HG03135 (cell line): ENCODE measurements around the gene TUBB2A.
A peak's percentile ranks its signal among the peaks of the same experiment; 100 is the strongest.
"Not testable (repeated sequence)": the region's sequence is repeated elsewhere in the genome, so short reads cannot be mapped to it uniquely, and the experiment has no call there.

Experiments
- ATAC-seq: cut with Tn5 transposase; IDR thresholded peaks from one replicate; pipeline ENCODE4 v1.9.1; 2021; ENCODE audit warnings: mild to moderate bottlenecking, moderate library complexity; ENCODE audit not compliant: unreplicated experiment

Gene TUBB2A

DNA sequence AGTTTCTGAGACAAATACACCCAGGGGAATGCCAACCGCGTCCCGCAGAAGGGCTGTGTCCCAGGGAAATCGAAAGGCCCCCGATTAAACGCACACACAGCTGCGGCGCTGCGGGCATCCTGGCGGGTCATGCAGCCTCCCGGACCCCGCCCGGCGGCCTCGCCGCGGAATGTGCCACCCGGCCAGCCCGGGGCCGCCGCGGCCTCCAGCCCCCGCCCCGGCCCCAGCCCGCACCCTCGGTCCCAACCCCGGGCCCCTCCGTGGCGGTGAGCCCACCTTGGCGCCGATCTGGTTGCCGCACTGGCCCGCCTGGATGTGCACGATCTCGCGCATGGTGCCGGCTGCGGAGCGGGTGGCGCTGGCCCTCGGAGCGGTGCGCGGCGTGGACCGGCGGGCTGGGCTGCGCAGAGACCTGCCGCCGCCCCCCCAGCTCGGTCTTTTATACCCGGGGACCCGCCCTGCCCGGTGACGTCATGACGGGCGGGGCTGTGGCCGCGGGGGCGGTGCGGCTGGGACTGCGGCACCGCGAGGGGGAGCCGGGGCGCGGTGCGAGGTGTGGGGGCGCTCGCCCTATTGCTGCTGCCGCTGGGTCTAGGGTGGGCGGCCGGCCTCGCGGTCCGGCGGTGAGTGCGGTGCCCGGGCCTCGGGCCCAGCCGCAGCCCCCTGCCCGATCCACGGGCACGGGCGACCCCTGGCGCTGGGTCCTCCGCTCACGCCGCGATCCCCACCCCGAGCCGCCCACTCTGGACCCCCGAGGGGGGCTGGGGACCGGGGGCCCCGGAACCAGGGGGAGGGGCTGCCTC lies at the start of gene TUBB2A:
Gene TUBB2A (minus strand): TSS at position 414 of the 803 bp plus-strand sequence. CDS start 81 bp downstream, at position 333.
- ATAC-seq: peak; percentile 80

DNA sequence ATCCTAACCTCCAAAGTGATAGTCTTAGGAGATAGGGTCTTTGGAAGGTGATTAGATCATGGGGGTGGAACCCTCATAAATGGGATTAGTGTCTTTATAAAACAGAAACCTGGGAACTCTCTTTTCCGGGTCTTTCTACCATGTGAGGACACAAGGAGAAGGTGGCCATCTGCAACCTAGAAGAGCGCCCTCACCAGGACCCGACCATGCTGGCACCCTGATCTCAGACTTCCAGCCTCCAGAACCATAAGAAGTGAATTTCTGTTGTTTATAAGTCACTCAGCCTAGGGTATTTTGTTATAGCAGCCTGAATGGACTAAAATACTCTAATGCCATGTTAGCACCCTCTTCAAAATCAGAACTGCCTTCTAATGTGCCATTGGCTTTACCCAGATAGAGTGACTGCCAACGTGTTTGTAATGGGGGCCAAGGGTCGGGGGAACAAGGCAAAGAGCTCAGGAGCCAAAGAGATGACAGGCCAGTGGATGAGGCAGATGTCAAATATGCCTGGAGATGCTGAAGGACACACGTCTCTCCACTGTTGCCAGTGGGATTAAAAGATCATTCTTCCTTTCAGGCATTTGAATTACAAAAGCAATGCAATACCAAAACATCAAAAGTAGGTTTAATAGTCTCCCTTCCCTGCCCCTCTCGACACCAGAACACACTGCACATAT lies 49.1 kb upstream of the TUBB2A start:
- no peak for ATAC-seq

DNA sequence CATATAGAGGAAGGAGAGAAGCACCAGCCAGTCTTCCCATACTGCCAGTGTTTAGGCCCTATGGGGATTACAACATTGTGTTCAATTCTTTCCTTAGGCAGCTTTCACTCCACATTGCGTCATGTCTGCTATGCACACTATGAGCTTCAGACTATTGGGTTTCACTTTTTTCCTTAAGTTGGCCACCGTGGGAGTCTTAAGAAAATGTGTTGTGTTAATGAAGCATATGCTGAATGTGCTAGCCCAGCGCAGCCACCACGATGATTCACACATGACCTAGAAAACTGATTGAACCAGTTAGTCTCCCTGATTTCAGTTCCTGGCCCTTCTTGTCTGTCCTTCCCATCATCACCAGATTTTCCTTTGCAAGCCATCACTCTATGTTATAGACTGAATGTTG lies 48.6 kb upstream of the TUBB2A start:
- ATAC-seq: no peak

DNA sequence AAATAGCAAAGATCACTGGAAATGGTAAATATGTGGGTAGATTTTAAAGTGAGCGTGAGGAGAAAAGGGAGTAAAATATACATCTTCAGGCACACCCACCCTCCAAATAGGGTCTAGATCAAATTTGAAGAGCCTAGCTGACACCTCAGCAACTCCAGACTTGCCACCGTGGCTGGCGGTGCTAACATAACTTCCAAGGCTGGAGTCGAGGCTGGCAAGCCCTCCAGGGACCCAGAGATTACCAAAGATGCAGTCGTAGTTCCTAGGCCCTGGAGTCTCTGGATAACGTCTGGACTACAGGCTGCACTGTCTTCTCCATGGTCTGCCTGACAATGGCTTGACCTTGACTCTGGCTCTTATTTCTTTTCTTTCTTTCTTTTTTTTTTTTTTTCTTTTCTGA lies 47.6 kb upstream of the TUBB2A start:
- no peak for ATAC-seq

GRCh38 chr6:3202999-3203696 lies 45.8 kb upstream of the TUBB2A start:
- no peak for ATAC-seq

DNA sequence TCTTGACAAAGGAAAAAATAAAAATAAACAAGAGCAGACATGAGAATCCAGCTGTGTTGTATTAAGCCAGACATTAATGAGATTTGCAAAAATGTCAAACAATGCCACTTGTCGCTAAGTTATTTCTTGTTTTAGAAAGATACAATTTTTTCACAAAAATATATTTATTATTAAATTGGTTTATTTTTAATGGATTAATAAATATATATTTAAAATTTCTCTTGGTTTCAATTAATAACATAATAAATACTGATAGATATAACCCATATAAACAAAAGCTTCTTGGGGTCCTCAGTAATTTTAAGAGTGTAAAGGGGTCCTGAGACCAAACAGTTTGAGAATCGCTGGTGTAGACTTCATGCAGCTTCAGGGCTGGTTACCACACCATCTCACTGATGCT lies 44.0 kb upstream of the TUBB2A start:
- no peak for ATAC-seq

DNA sequence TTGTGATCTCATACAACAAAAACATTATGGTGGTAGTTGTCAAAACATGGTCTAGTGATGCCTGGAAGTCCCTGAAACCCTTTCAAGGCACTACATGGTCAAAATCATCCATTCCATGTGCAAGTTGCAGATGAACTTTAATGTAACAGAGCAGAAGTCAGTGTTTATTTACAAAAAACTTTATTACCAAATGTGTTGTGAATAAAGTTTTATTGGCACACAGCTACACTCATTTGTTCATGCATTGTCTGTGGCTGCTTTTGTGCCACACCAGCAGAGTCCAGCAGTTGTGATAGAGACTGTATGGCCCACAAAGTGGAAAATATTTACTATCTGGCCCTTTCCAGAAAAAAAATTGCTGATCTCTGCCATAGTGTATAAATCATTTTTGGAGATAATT lies 43.3 kb upstream of the TUBB2A start:
- ATAC-seq: no peak

DNA sequence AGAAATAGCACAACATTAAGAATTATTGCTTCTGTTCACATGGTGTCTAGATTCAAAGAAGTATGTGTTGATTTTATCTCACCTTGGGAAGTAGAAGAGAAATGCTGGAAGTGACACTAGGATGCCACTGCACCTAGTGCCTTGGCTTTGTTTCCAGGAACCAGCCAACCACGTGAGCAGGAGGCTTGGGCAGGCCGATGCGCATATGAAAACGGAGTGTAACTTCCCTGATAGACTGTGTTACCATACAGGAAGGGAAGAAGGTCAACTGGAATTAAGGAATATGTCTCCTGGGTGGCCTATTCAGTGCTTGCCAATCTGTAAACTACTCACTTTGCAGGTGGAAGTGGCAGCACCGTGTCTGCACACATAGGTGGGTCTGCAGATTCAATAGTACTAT lies 42.0 kb upstream of the TUBB2A start:
- ATAC-seq: no peak

GRCh38 chr6:3197734-3198133 lies 40.4 kb upstream of the TUBB2A start:
- ATAC-seq: not testable (repeated sequence)

GRCh38 chr6:3196770-3197169 lies 39.4 kb upstream of the TUBB2A start:
- ATAC-seq: no peak

DNA sequence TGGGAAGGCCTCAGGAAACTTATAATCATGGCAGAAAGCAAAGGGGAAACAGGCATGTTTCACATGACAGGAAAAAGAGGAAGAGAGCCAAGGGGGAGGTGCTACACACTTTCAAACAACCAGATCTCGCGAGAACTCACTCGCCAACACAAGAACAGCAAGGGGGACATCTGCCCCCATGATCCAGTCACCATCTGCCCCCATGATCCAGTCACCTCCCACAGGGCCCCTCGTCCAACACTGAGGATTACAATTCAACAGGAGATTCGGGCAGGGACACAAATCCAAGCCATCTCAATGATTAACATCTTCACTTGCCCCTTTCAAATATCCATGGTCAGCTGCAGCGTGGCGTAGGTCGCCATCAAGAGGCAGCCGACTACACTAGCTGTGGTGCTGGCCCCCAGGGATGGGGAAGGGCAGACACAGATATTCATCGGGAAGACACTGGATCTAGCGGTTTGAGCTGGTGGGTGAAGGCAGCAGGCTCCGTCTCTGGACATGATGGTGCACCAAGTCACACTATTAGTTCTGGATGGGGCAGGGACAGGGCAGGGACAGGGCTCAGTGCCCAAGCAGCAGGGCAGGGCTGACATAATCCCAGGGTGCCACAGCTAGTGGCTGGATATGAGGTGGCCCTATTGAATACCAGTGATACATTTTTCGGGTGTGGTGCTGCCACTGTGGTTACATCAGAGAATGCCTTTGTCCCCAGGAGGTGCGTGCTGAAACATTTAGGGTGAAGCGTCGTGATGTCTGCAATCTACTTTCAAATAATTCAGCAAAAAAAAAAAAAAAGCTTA lies 38.6 kb upstream of the TUBB2A start:
- no peak for ATAC-seq

- no peak for ATAC-seq
These were observed 38.0 kb upstream of the TUBB2A start for GRCh38 chr6:3195420-3195694.

- ATAC-seq: no peak
These were observed 37.4 kb upstream of the TUBB2A start for GRCh38 chr6:3194535-3195419.

- no peak for ATAC-seq
These were observed 35.9 kb upstream of the TUBB2A start for GRCh38 chr6:3193102-3193849.

DNA sequence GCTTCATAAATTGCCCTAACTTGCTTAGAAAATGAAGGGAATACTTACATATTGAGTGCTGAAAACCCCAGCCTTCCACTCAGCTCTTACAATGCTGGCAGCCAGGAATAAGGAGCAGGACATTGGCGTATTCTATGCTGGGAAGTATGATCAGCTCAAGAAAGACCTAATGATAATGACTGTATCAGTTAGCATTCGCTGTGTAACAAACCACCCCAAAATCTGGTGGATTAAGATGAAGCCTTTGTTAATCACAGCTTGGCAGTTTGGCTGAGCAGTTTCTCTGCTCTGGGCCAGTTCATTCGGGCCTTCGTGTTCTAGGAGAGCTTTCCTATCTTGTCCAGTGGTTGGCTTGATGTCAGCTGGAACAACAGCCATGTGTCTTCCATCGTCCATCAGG lies 33.4 kb upstream of the TUBB2A start:
- ATAC-seq: no peak

- no peak for ATAC-seq
These were observed 32.7 kb upstream of the TUBB2A start for GRCh38 chr6:3190056-3190455.

DNA sequence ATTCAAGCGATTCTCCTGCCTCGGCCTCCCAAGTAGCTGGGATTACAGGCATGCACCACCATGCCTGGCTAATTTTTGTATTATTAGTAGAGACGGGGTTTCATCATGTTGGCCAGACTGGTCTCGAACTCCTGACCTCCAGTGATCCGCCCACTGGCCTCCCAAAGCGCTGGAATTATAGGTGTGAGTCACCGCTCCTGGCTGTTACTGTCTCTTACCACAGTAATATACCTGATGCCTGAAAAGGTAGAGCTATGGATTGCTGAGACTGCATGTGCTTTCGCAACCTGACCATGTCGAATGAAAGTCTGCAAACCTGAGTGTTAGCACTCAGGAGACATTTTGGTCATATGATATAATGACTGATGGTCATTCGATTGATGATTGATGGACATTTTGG lies 31.8 kb upstream of the TUBB2A start:
- not testable (repeated sequence) for ATAC-seq

GRCh38 chr6:3188262-3188661 lies 30.9 kb upstream of the TUBB2A start:
- no peak for ATAC-seq

DNA sequence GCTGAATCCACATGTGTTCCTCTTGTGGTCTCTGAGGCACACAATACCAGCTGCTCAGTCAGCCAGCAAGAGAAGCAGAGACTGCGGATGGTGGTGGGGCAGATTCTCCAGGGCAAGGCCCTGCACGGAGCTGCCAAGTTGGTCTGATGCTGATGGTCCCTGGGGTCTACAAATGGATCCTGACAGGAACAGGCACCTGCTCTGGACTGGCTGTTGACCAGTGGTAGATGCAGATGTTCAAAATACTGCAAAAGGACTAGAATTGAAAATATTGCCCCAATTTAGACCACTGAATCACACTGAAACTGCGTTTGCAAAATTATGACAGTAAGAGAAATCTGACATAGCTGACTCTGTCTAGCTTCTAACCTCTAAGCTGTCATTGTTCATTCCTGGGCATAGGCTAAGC lies 29.6 kb upstream of the TUBB2A start:
- no peak for ATAC-seq

DNA sequence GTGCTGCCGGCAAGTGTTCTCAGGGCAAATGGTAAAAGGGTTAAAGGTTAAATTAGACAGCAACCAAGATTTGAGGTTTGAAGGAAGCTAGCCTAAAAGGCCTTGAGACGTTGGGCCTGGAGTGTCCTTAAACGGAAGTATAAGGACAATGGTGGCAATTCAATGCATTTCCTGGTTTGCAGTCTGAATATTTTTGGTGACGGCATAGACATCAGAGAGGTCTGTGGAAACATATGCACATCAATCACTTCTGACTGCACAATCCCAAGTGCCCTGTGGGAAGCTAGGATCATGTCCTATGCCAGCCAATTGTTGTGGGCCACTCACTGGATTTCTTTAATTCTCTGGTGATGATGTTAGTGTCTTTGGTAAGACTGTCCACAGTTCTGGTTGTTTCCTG lies 25.7 kb upstream of the TUBB2A start:
- no peak for ATAC-seq
